ENCODE data around the gene ROBO1.

DNA sequence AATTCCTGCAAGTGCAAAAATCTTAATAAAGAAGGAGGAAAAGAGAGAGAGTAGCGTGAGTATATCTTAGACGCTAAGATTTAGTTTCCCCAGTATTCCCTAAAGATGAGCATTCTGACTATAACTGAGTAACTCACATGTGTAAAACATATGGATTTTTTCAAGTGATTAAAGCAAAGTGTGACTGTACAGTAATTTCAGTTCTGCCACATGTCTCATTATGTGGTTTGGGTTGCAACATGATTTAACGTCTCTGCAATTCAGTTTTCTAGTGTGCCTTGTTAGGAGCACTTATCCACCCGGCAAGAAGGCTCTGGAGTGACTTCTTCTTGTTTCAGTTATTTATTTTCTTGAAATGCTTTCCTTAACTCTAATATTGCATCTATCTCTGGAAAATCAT lies 514.1 kb downstream of the ROBO1 start:
- TF ChIP-seq, protein P1, sequence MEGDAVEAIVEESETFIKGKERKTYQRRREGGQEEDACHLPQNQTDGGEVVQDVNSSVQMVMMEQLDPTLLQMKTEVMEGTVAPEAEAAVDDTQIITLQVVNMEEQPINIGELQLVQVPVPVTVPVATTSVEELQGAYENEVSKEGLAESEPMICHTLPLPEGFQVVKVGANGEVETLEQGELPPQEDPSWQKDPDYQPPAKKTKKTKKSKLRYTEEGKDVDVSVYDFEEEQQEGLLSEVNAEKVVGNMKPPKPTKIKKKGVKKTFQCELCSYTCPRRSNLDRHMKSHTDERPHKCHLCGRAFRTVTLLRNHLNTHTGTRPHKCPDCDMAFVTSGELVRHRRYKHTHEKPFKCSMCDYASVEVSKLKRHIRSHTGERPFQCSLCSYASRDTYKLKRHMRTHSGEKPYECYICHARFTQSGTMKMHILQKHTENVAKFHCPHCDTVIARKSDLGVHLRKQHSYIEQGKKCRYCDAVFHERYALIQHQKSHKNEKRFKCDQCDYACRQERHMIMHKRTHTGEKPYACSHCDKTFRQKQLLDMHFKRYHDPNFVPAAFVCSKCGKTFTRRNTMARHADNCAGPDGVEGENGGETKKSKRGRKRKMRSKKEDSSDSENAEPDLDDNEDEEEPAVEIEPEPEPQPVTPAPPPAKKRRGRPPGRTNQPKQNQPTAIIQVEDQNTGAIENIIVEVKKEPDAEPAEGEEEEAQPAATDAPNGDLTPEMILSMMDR (IDR thresholded peaks at IDR 0.05), result no peak
- no peak for TF ChIP-seq POLR2A (IDR thresholded peaks at IDR 0.05)

All from vagina (tissue), 2 donors.